Muscle layer of colon (tissue), 2 donors: Measurements from ENCODE around the gene PAQR4.

ENCODE experiments used
- H3K27ac ChIP-seq: one replicate; pipeline ENCODE4 v1.7.0; 2013; ENCODE audit warnings: low read depth, mild to moderate bottlenecking, low read length, moderate library complexity
- H3K27me3 ChIP-seq, 2 donors: one replicate each; pipeline ENCODE4 v1.7.0; 2013; ENCODE audit warnings: low read length in 2 of 2, mild to moderate bottlenecking in 2 of 2; ENCODE audit not compliant: insufficient read depth in 2 of 2, control insufficient read depth in 1 of 2
- H3K36me3 ChIP-seq: one replicate; pipeline ENCODE4 v1.7.0; 2013; ENCODE audit warnings: mild to moderate bottlenecking, low read length; ENCODE audit not compliant: insufficient read depth
- H3K4me1 ChIP-seq: one replicate; pipeline ENCODE4 v1.7.0; 2013; ENCODE audit warnings: mild to moderate bottlenecking, low read length; ENCODE audit not compliant: insufficient read depth
- H3K4me3 ChIP-seq, 2 donors: one replicate each; pipeline ENCODE4 v1.7.0; 2013; ENCODE audit warnings: low read length in 2 of 2, low read depth in 1 of 2, mild to moderate bottlenecking in 1 of 2, moderate library complexity in 1 of 2
- H3K9ac ChIP-seq: one replicate; pipeline ENCODE4 v1.7.0; 2013; ENCODE audit warnings: low read length
- H3K9me3 ChIP-seq: one replicate; pipeline ENCODE4 v1.7.0; 2013; ENCODE audit warnings: mild to moderate bottlenecking, low read length
- donor health status: abdominal sarcoma.
- donor health status: Adenocarcinoma of cecum.

The PAQR4 gene

GRCh38 chr16:2968368-2968737, 795 bp upstream of the PAQR4 start:
- H3K9me3 ChIP-seq = no peaks in the 10 kb centered on the region
- peaks cover 42 to 77% of the 10 kb centered on the region in 2 donors for H3K27me3 ChIP-seq
- H3K27ac ChIP-seq = no peak overlapping the region
- H3K9ac ChIP-seq = no peak overlapping the region
- no peaks in the 10 kb centered on the region for H3K36me3 ChIP-seq
- peak overlapping the region; percentile 55 to 59 for H3K4me3 ChIP-seq
- peaks cover 16% of the 10 kb centered on the region for H3K4me1 ChIP-seq

- Histone ChIP-seq H3K4me3 (peak overlapping the region; percentile 55 to 59), H3K36me3 (no peaks in the 10 kb centered on the region), H3K4me1 (peaks cover 9% of the 10 kb centered on the region), H3K9me3 (no peaks in the 10 kb centered on the region), H3K27me3 (peaks cover 29 to 62% of the 10 kb centered on the region in 2 donors), H3K9ac (no peak overlapping the region), H3K27ac (no peak overlapping the region)
These were observed 685 bp downstream of the PAQR4 start for GRCh38 chr16:2969545-2970521.

GRCh38 chr16:2970563-2970962, 1.4 kb downstream of the PAQR4 start:
- Histone ChIP-seq H3K27ac (no peak overlapping the region), H3K4me1 (peaks cover 9% of the 10 kb centered on the region)

GRCh38 chr16:2971134-2971984, 2.2 kb downstream of the PAQR4 start:
- peaks cover 9% of the 10 kb centered on the region for H3K4me1 ChIP-seq
- no peak overlapping the region for H3K9ac ChIP-seq

More at GRCh38 chr16:2970563-2970962, 1.4 kb downstream of the PAQR4 start:
- H3K9ac ChIP-seq = no peak overlapping the region
- no peaks in the 10 kb centered on the region for H3K36me3 ChIP-seq
- no peaks in the 10 kb centered on the region for H3K9me3 ChIP-seq
- H3K4me3 ChIP-seq = no peak overlapping the region
- peaks cover 23 to 55% of the 10 kb centered on the region in 2 donors for H3K27me3 ChIP-seq

GRCh38 chr16:2971985-2972784, 3.0 kb downstream of the PAQR4 start:
- Histone ChIP-seq H3K36me3 (no peaks in the 10 kb centered on the region), H3K4me1 (peaks cover 9% of the 10 kb centered on the region), H3K27me3 (peaks cover 15 to 42% of the 10 kb centered on the region in 2 donors), H3K4me3 (no peak overlapping the region), H3K27ac (no peak overlapping the region), H3K9ac (no peak overlapping the region), H3K9me3 (no peaks in the 10 kb centered on the region)

More at GRCh38 chr16:2971134-2971984, 2.2 kb downstream of the PAQR4 start:
- Histone ChIP-seq H3K27ac (no peak overlapping the region), H3K27me3 (peaks cover 15 to 50% of the 10 kb centered on the region in 2 donors), H3K4me3 (no peak overlapping the region), H3K36me3 (no peaks in the 10 kb centered on the region), H3K9me3 (no peaks in the 10 kb centered on the region)

GRCh38 chr16:2973093-2973492, 3.9 kb downstream of the PAQR4 start:
- Histone ChIP-seq H3K9me3 (no peaks in the 10 kb centered on the region), H3K9ac (no peak overlapping the region), H3K4me1 (peaks cover 9% of the 10 kb centered on the region), H3K36me3 (no peaks in the 10 kb centered on the region), H3K27ac (no peak overlapping the region), H3K4me3 (no peak overlapping the region), H3K27me3 (peaks cover 8 to 39% of the 10 kb centered on the region in 2 donors)

GRCh38 chr16:2973605-2974318, 4.6 kb downstream of the PAQR4 start:
- Histone ChIP-seq H3K36me3 (no peaks in the 10 kb centered on the region), H3K27me3 (peaks cover under 1 to 33% of the 10 kb centered on the region in 2 donors), H3K9ac (no peak overlapping the region), H3K9me3 (no peaks in the 10 kb centered on the region), H3K4me3 (no peak overlapping the region), H3K27ac (no peak overlapping the region), H3K4me1 (peaks cover 2% of the 10 kb centered on the region)

GRCh38 chr16:2974319-2975056, 5.3 kb downstream of the PAQR4 start:
- Histone ChIP-seq H3K36me3 (no peaks in the 10 kb centered on the region), H3K4me3 (no peak overlapping the region), H3K9me3 (no peaks in the 10 kb centered on the region), H3K9ac (no peak overlapping the region), H3K27ac (no peak overlapping the region), H3K4me1 (no peaks in the 10 kb centered on the region), H3K27me3 (peaks cover 0 to 34% of the 10 kb centered on the region in 2 donors)

- Histone ChIP-seq H3K27ac (no peak overlapping the region), H3K4me3 (no peak overlapping the region), H3K9me3 (no peaks in the 10 kb centered on the region), H3K27me3 (peaks cover 0 to 33% of the 10 kb centered on the region in 2 donors), H3K9ac (no peak overlapping the region), H3K4me1 (no peaks in the 10 kb centered on the region), H3K36me3 (no peaks in the 10 kb centered on the region)
These were observed 6.1 kb downstream of the PAQR4 start for GRCh38 chr16:2975161-2975795.
